WTC11 (cell line): Measurements from ENCODE around the gene HELZ. TPM values are rescaled to one million over a fixed set of nuclear protein-coding genes. Genes with fewer than 3 reads are reported as not detected.

Experiments used
- ATAC-seq: fragments of 200-7000 bp; cut with Tn5 transposase; 2 replicates; pipeline ENCODE4 v1.10.0; 2021; ENCODE audit warnings: mild to moderate bottlenecking, moderate library complexity
- CTCF ChIA-PET: fragments of 300-600 bp; sonication (Branson Sonifier 250); formaldehyde crosslinking; loops from one replicate; lab custom pipeline; 2021; ENCODE audit warnings: antibody characterized with exemption; lab: Charles Lee
- POLR2A ChIA-PET: fragments of 350-600 bp; sonication (Branson Sonifier 250); formaldehyde crosslinking; loops from one replicate; lab custom pipeline; 2021; ENCODE audit warnings: antibody characterized with exemption; lab: Charles Lee
- DNase-seq: peaks from one replicate; pipeline ENCODE4 v3.0.0; 2021; ENCODE audit warnings: low spot score
- H3K27ac Mint-ChIP-seq: 2 replicates; pipeline ENCODE4 v1.8.0; 2021; ENCODE audit warnings: mixed read lengths
- H3K27me3 Mint-ChIP-seq: 2 replicates; pipeline ENCODE4 v1.8.0; 2021; ENCODE audit warnings: low read depth, mild to moderate bottlenecking, moderate library complexity, mixed read lengths
- H3K36me3 Mint-ChIP-seq: 2 replicates; pipeline ENCODE4 v1.8.0; 2021; ENCODE audit warnings: mixed read lengths
- H3K4me1 Mint-ChIP-seq: 2 replicates; pipeline ENCODE4 v1.8.0; 2022; ENCODE audit warnings: mixed read lengths
- H3K4me3 Mint-ChIP-seq: 2 replicates; pipeline ENCODE4 v1.8.0; 2021; ENCODE audit warnings: mild to moderate bottlenecking, moderate library complexity, mixed read lengths
- H3K9me3 Mint-ChIP-seq: 2 replicates; pipeline ENCODE4 v1.8.0; 2021; ENCODE audit warnings: mixed read lengths
- ARID4B ChIP-seq: sonication (generic); formaldehyde crosslinking; IDR thresholded peaks from 2 replicates; pipeline ENCODE4 v1.8.0; 2023; ENCODE audit warnings: missing genetic modification reagents, mild to moderate bottlenecking, borderline replicate concordance
- ATF6 ChIP-seq: sonication (generic); formaldehyde crosslinking; IDR thresholded peaks from 2 replicates; pipeline ENCODE4 v1.8.1; 2023; ENCODE audit warnings: mild to moderate bottlenecking, missing genetic modification reagents
- CREM ChIP-seq: sonication (generic); formaldehyde crosslinking; IDR thresholded peaks from 2 replicates; pipeline ENCODE4 v1.8.1; 2022; ENCODE audit warnings: mild to moderate bottlenecking, missing genetic modification reagents, moderate library complexity
- GTF2I ChIP-seq: fragments of 250-450 bp; sonication (Bioruptor Pico); conservative IDR thresholded peaks from 2 replicates; pipeline ENCODE4 v1.4.0; 2021; ENCODE audit warnings: mild to moderate bottlenecking
- MAX ChIP-seq: sonication (generic); formaldehyde crosslinking; IDR thresholded peaks from 2 replicates; pipeline ENCODE4 v1.8.0; 2022; ENCODE audit warnings: mild to moderate bottlenecking, missing genetic modification reagents
- NFE2L1 ChIP-seq: sonication (generic); formaldehyde crosslinking; IDR thresholded peaks from 2 replicates; pipeline ENCODE4 v1.8.1; 2023; ENCODE audit warnings: missing genetic modification reagents
- NR1H2 ChIP-seq: sonication (generic); formaldehyde crosslinking; IDR thresholded peaks from 2 replicates; pipeline ENCODE4 v1.9.0; 2021; ENCODE audit warnings: mild to moderate bottlenecking, moderate library complexity, missing genetic modification reagents
- PRRX2 ChIP-seq: fragments of 250-450 bp; sonication (Bioruptor Pico); IDR thresholded peaks from 2 replicates; pipeline ENCODE4 v1.8.0; 2021; ENCODE audit warnings: mild to moderate bottlenecking
- STAT6 ChIP-seq: sonication (generic); formaldehyde crosslinking; conservative IDR thresholded peaks from 2 replicates; pipeline ENCODE4 v1.8.1; 2023; ENCODE audit warnings: mild to moderate bottlenecking, low read depth, missing genetic modification reagents, moderate library complexity
- ZBTB21 ChIP-seq: sonication (generic); formaldehyde crosslinking; IDR thresholded peaks from 2 replicates; pipeline ENCODE4 v1.8.1; 2023; ENCODE audit warnings: mild to moderate bottlenecking, missing genetic modification reagents, borderline replicate concordance
- ZMAT4 ChIP-seq: fragments of 250-450 bp; sonication (Bioruptor Pico); IDR thresholded peaks from 2 replicates; pipeline ENCODE4 v1.9.0; 2021; ENCODE audit warnings: mild to moderate bottlenecking
- ZNF219 ChIP-seq: sonication (generic); formaldehyde crosslinking; IDR thresholded peaks from 2 replicates; pipeline ENCODE4 v1.8.0; 2023; ENCODE audit warnings: missing genetic modification reagents, mild to moderate bottlenecking, borderline replicate concordance
- ZNF671 ChIP-seq: fragments of 250-450 bp; sonication (Bioruptor Pico); IDR thresholded peaks from 2 replicates; pipeline ENCODE4 v1.8.0; 2021; ENCODE audit warnings: mild to moderate bottlenecking
- total RNA-seq: library from RNA; stranded (reverse); gene quantifications from 3 replicates; pipeline ENCODE4 v1.2.3, GENCODE V29; 2021

The HELZ gene
- total RNA-seq, 1 experiment from 2014 or later = 49.1 TPM

GRCh38 chr17:67208232-67208631 lies 36.8 kb downstream of the HELZ start (continued):
- TF ChIP-seq ARID4B (no peak), NFE2L1 (CRISPR knock-in tag) (no peak), MAX (CRISPR knock-in tag) (no peak), STAT6 (CRISPR knock-in tag) (no peak), NR1H2 (CRISPR knock-in tag) (no peak)

- TF ChIP-seq ZBTB21 (CRISPR knock-in tag) (no peak), GTF2I (CRISPR knock-in tag) (no peak)
- no peak overlapping the region for H3K27ac Mint-ChIP-seq
- no peaks in the 10 kb centered on the region for H3K4me1 Mint-ChIP-seq
- no peaks in the 10 kb centered on the region for H3K9me3 Mint-ChIP-seq
- no peak for ATAC-seq
- CTCF ChIA-PET = no interaction called here
- H3K4me3 Mint-ChIP-seq = no peak overlapping the region
- peaks cover 11% of the 10 kb centered on the region; the same call in 1 of the 2 replicates for H3K36me3 Mint-ChIP-seq
- POLR2A ChIA-PET = interaction anchor here (0.9 kb wide), 1 partner anchor 11 kb away, joined by 3 read pairs; no protein-coding TSS in a partner anchor
- no peak for DNase-seq
- H3K27me3 Mint-ChIP-seq = no peaks in the 10 kb centered on the region
These were observed 41.2 kb downstream of the HELZ start for GRCh38 chr17:67203818-67204217.

- POLR2A ChIA-PET = no interaction called here
- Mint-ChIP-seq H3K4me3 (no peak overlapping the region), H3K36me3 (peaks cover 11% of the 10 kb centered on the region; the same call in 1 of the 2 replicates), H3K27ac (no peak overlapping the region), H3K4me1 (no peaks in the 10 kb centered on the region), H3K27me3 (no peaks in the 10 kb centered on the region), H3K9me3 (no peaks in the 10 kb centered on the region)
- DNase-seq = no peak
- ATAC-seq = no peak
- TF ChIP-seq ZNF219 = no peak
- TF ChIP-seq ATF6 (CRISPR knock-in tag) = no peak
- no peak for TF ChIP-seq PRRX2 (CRISPR knock-in tag)
- TF ChIP-seq STAT6 (CRISPR knock-in tag) = no peak
- TF ChIP-seq ZNF671 (CRISPR knock-in tag) = no peak
- no peak for TF ChIP-seq CREM
- no peak for TF ChIP-seq ZMAT4
- TF ChIP-seq, all 79 proteins: peak for 0
- CTCF ChIA-PET = interaction anchor here (0.7 kb wide), 1 partner anchor 262 kb away, joined by 3 read pairs; no protein-coding TSS in a partner anchor
These were observed 42.5 kb downstream of the HELZ start for GRCh38 chr17:67202503-67202902.
